GM12891 (cell line): Measurements from ENCODE around the gene EMC10.
"Not testable (repeated sequence)": the region's sequence is repeated elsewhere in the genome, so short reads cannot be mapped to it uniquely, and the experiment has no call there.

Source experiments
- DNase-seq: peaks from one replicate; pipeline ENCODE4 v3.0.0; 2011; ENCODE audit warnings: low spot score; ENCODE audit not compliant: insufficient read length
- FAIRE-seq: peaks from 2 replicates; lab custom pipeline; 2011; peaks lifted over from hg19 to GRCh38; lab: Jason Lieb, UNC
- PAX5 ChIP-seq: IDR thresholded peaks from 2 replicates; pipeline ENCODE4 v1.6.1; 2011; ENCODE audit warnings: low read length, moderate library complexity, mild to moderate bottlenecking; ENCODE audit not compliant: insufficient read depth, severe bottlenecking
- POLR2A ChIP-seq: IDR thresholded peaks from 2 replicates; pipeline ENCODE4 v1.6.1; 2011; ENCODE audit warnings: low read depth, low read length, control low read depth
- POLR2AphosphoS5 ChIP-seq: IDR thresholded peaks from 2 replicates; pipeline ENCODE4 v1.6.1; 2011; ENCODE audit warnings: low read depth, low read length, control low read depth
- POU2F2 ChIP-seq: IDR thresholded peaks from 2 replicates; pipeline ENCODE4 v1.6.1; 2011; ENCODE audit warnings: low read depth, mild to moderate bottlenecking, control low read depth, low read length, moderate library complexity
- SPI1 ChIP-seq: IDR thresholded peaks from 2 replicates; pipeline ENCODE4 v1.6.1; 2011; ENCODE audit warnings: low read depth, low read length, control low read depth
- TAF1 ChIP-seq: IDR thresholded peaks from 2 replicates; pipeline ENCODE4 v1.6.1; 2011; ENCODE audit warnings: low read depth, low read length, control low read depth

The EMC10 gene

DNA sequence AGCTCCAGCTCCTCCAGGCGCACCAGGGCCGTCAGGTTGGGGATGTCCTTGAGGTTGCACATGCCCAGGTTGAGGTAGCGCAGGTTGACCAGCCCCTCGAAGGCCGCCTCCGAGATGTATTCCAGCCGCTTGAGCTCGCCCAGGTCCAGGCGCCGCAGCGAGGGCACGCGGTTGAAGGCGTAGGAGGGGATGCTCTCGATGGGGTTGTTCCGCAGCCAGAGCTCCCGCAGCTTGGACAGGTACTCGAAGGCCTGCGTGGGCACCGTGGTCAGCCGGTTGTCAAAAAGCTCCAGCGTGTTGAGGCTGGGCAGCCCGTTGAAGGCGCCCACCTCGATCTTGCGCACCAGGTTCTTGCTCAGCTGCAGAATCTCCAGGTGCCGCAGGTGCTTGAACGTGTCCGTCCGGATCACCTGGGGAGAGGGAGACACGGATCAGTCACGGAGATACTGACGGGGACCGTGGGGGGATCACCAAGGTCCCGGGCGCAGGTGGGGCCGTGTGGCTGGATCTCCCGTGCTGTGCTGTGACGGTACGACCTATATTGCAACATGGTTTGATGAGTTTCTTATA lies 42.8 kb downstream of the EMC10 start:
- TF ChIP-seq TAF1 (no peak), PAX5 (no peak), SPI1 (no peak), POLR2A (no peak), POU2F2 (no peak), POLR2AphosphoS5 (no peak)
- FAIRE-seq (no peak), DNase-seq (no peak)

DNA sequence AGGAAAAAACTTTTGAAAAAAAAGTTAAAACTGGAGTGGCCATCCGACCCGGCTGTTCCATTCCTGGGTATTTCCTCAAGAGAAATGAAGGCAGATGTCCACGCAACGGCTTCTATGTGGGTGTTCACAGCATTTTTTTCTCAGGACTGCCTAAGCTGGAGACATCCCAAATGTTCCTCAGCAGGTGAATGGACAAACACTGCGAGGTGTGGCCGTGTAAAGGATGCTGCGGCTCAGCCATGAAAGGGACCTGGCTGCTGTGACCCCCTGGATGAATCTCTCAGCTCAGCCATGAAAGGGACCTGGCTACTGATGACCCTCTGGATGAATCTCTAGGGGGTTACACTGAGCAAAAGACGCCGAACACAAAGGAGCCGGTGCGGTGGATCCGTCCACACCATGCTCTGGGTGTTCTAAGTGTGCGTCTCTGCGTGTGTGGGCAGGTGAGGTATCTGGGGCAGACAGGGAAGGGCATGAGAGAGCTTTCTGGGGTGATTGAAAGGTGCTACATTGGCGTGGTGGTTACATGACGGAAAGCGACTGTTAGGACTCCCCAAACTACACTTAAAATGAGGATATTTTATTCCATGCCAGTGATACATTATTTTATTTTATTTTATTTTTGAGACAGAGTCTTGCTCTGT lies 44.6 kb downstream of the EMC10 start:
- DNase-seq (no peak), FAIRE-seq (no peak)
- TF ChIP-seq SPI1 (no peak), POU2F2 (no peak), TAF1 (no peak), POLR2AphosphoS5 (no peak), PAX5 (no peak), POLR2A (no peak)

DNA sequence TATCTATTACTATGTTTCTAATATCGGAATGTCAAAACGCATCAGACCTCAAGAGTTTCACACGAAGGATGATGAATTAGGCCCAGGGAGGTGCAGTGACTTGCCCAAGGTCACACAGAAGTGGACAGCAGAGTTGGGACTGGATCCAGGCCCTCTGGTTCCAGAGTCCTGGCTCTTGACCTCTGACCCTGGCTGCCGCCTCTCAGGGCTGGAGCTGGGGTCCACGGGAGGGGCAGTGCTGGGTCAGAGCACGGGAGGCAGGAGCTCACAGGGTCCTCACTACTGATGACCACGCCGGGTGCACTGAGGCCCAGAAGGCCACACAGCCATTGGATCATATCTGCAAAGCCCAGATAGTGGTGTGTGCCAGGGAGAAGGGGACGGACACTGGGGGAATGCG lies 46.6 kb downstream of the EMC10 start:
- DNase-seq (no peak), FAIRE-seq (no peak)
- TF ChIP-seq POLR2AphosphoS5 (no peak), POLR2A (no peak), POU2F2 (no peak), SPI1 (no peak), PAX5 (no peak), TAF1 (no peak)

DNA sequence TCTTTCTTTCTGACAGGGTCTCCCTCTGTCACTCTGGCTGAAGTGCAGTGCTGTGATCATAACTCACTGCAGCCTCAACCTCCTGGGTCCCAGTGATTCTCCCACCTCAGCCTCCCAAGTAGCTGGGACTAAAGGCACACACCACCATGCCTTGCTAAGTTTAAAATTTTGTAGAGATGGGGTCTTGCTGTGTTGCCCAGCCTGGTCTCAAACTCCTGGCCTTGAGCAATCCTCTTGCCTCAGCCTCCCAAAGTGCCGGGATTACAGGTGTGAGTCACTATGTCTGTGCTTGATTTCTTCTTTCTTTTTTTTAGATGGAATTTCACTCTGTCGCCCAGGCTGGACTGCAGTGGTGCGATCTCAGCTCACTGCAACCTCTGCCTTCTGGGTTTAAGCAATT lies 51.7 kb downstream of the EMC10 start:
- DNase-seq, FAIRE-seq: not testable (repeated sequence)

DNA sequence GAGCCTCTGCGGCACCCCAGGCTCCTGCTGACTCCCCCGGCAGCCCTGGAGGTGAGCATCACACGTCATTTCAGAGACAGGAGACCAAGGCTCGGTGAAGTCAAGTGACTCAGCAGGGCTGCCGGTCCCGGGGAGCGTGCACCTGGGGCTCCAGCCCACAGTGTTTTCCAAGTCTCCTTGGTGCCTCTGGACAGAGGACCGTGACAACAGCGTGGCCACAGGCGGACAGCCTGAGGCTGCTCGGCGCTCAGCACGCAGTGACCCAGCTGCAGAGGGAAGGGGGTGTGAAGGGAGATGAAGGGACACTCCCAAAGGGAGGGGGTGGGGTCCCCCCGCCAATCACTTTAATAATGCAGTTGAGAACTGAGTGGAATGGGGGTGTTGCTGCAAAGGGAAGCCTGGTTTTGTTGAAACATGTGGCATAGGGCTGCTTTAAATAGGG lies 54.9 kb downstream of the EMC10 start:
- DNase-seq (no peak), FAIRE-seq (no peak)
- TF ChIP-seq POLR2AphosphoS5 (no peak), TAF1 (no peak), POU2F2 (no peak), PAX5 (no peak), POLR2A (no peak), SPI1 (no peak)

DNA sequence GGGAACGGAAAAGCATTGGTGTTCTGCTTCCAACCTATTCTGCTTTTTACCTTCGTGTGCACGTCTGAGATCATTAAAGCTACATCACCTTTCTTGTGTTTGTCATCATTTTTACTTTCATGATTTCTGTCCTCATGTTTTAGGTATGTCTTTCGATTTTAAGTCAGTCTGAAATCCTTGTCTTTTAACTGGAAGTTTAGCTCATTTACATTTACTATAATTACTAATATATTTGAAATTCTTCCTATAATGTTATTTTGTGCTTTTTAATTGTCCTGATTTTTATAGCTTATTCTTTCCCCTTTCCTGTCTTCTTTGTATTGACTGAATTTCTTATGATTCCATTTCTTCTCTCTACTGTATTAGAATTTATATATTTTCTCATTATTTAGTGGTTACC lies 56.6 kb downstream of the EMC10 start:
- DNase-seq (no peak), FAIRE-seq (no peak)

DNA sequence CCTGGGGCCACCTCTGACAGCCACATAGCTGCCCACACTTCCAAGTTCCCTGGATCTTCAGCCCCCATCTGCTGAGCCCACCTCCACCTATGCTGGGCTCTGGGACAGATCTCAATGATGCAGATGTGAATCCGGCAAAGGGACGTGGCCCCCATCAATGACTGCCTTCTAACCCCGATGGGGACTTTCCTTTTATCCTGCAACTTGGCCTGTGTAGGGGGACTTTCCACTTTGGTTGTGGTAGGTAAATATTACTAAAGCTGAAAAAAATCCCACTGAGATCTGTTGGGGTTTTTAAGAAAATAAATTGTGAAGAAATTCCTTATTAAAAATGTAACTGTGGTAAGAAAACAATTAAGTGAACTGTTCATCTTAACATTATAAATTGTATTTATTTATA lies 58.2 kb downstream of the EMC10 start:
- TF ChIP-seq POLR2A (no peak), SPI1 (no peak), POLR2AphosphoS5 (no peak), POU2F2 (no peak), PAX5 (no peak), TAF1 (no peak)
- FAIRE-seq (no peak), DNase-seq (no peak)

More for the DNA sequence above, 56.6 kb downstream of the EMC10 start:
- no peak for TF ChIP-seq POU2F2
- no peak for TF ChIP-seq POLR2A
- TF ChIP-seq SPI1: no peak
- no peak for TF ChIP-seq PAX5
- no peak for TF ChIP-seq POLR2AphosphoS5

DNA sequence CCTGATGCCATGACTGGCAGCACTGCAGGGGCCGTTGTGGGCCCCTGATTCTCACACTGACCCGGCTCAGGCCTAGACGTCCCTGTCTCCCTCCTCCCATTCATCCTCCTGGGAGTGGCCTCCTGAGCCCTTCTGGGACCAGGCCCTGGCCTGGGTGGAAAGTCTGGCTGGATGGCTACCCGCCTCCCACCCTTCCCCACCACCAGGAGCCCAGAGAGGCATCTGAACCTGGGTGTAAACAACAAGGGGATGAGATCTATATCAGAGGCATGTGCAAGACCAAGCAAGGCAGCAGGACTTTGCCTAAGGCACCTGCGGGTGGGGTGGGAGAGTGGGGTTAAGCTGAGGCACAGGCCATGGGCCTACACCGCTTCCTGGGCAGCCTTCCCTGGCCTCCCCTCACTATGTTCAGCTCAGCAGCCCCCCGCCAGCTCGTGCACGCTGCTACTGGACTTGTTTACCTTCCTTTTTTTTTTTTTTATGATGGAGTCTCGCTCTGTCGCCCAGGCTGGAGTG lies 59.4 kb downstream of the EMC10 start:
- no peak for FAIRE-seq
- TF ChIP-seq POLR2A (no peak), POLR2AphosphoS5 (no peak), TAF1 (no peak), SPI1 (no peak), PAX5 (no peak), POU2F2 (no peak)
- DNase-seq: no peak

DNA sequence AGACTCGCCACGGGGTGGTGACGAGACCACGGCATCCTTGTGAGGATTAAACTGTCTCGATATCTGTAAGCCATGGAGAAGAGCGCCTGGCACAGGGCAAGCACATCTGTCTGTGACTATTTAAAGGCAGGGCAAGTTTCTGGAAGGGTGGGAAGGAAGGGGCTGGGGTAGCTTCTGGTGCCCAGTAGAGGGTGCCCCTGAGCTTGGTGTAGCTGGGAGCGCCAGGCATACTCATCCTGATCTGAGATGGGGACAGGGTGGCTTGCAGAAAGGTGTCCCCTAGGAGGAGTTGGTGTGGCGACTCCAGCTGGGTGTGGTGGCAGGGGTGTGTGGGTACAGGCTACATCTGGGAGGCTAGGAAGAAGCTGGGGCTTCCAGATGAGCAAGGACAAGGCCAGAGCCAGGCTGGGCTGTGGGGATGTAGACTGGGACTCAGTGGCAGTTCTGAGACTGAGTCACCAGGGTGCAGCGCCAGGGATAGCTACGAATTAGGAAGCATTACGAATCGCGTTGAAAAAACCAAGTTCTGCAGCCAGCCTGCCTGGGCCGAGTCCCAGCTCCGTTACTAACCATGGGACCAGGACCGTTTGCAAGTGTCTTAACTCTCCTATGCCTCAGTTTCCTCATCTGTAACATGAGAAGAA lies 60.5 kb downstream of the EMC10 start:
- TF ChIP-seq POLR2AphosphoS5 (no peak), SPI1 (no peak), POU2F2 (no peak)
- DNase-seq (no peak), FAIRE-seq (no peak)

DNA sequence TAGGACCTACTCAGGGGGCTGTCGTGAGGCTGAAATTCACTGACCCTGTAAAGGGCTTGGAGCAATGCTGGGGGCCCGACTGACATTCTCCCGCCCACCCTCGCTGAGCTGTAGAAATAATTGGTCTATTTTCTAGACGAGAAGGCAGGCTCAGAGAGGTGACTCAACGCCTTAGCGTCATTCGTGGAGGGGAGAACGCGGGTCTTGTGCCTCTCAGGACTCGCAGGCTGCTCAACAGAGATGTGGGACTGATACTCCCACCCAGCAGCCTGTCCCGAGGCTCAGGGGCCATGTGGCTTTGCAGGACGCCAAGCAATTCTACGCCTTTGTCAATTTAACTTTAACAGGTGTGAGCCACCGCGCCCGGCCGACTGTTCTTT lies 61.0 kb downstream of the EMC10 start:
- DNase-seq (no peak), FAIRE-seq (no peak)
- TF ChIP-seq PAX5 (no peak), POLR2AphosphoS5 (no peak), TAF1 (no peak), SPI1 (no peak), POLR2A (no peak), POU2F2 (no peak)
